ENCODE data around the gene PRR5L. TPM values are rescaled to one million over a fixed set of nuclear protein-coding genes. Genes with fewer than 3 reads are reported as not detected.

The PRR5L gene
- total RNA-seq, 2 experiments from 2014 or later: 7.0 to 8.1 TPM

GRCh38 chr11:36388071-36388470 is 92.0 kb downstream of the PRR5L start:
- CTCF ChIA-PET: interaction anchor here (0.6 kb wide), 1 partner anchor 105 kb away, joined by 3 read pairs; no protein-coding TSS in a partner anchor

GRCh38 chr11:36388951-36389350 is 92.9 kb downstream of the PRR5L start:
- H3K27ac Mint-ChIP-seq: no peak overlapping the region
- H3K4me3 Mint-ChIP-seq: no peak overlapping the region
- intact Hi-C loops (cut with micrococcal nuclease): loop anchor here (5.0 kb wide), 1 partner anchor 33 kb away; no protein-coding TSS in a partner anchor
- no peak for ATAC-seq
- peaks cover 2% of the 10 kb centered on the region for H3K36me3 Mint-ChIP-seq (ENCODE audit: low read depth)
- H3K27me3 Mint-ChIP-seq: peaks cover 10% of the 10 kb centered on the region
- ChIA-PET CTCF (interaction anchor here (1.0 kb wide), 1 partner anchor 12 kb away, joined by 3 read pairs; no protein-coding TSS in a partner anchor), POLR2A (no interaction called here)
- DNase-seq: no peak
- no peak for TF ChIP-seq CTCF (IDR thresholded peaks at IDR 0.05)
- peaks cover 50% of the 10 kb centered on the region for H3K4me1 Mint-ChIP-seq (ENCODE audit: low read depth)
- H3K9me3 Mint-ChIP-seq: no peaks in the 10 kb centered on the region

More at GRCh38 chr11:36388071-36388470, 92.0 kb downstream of the PRR5L start:
- POLR2A ChIA-PET: no interaction called here
- no peaks in the 10 kb centered on the region for H3K9me3 Mint-ChIP-seq
- intact Hi-C loops (cut with micrococcal nuclease): loop anchor here (5.0 kb wide), 1 partner anchor 34 kb away; no protein-coding TSS in a partner anchor
- peaks cover 46% of the 10 kb centered on the region for H3K4me1 Mint-ChIP-seq (ENCODE audit: low read depth)
- H3K27me3 Mint-ChIP-seq: peaks cover 7% of the 10 kb centered on the region
- no peak overlapping the region for H3K27ac Mint-ChIP-seq
- no peak overlapping the region for H3K4me3 Mint-ChIP-seq
- DNase-seq (no peak), ATAC-seq (no peak)
- peaks cover 2% of the 10 kb centered on the region for H3K36me3 Mint-ChIP-seq (ENCODE audit: low read depth)
- no peak for TF ChIP-seq CTCF (IDR thresholded peaks at IDR 0.05)

GRCh38 chr11:36389811-36390210 is 93.7 kb downstream of the PRR5L start:
- no peak overlapping the region for H3K4me3 Mint-ChIP-seq
- DNase-seq: no peak
- TF ChIP-seq CTCF (IDR thresholded peaks at IDR 0.05): no peak
- ChIA-PET POLR2A (no interaction called here), CTCF (interaction anchor here (1.0 kb wide), 1 partner anchor 12 kb away, joined by 3 read pairs; no protein-coding TSS in a partner anchor)
- intact Hi-C loops (cut with micrococcal nuclease): loop anchor here (5.0 kb wide), 1 partner anchor 32 kb away; no protein-coding TSS in a partner anchor
- H3K4me1 Mint-ChIP-seq (ENCODE audit: low read depth): peaks cover 58% of the 10 kb centered on the region
- H3K27me3 Mint-ChIP-seq: peaks cover 10% of the 10 kb centered on the region
- H3K27ac Mint-ChIP-seq: peak overlapping the region; percentile 16
- peak; percentile 31 for ATAC-seq
- H3K9me3 Mint-ChIP-seq: no peaks in the 10 kb centered on the region
- peaks cover 5% of the 10 kb centered on the region for H3K36me3 Mint-ChIP-seq (ENCODE audit: low read depth)

GRCh38 chr11:36390963-36391471 is 94.9 kb downstream of the PRR5L start:
- H3K27me3 Mint-ChIP-seq: peaks cover 10% of the 10 kb centered on the region
- ATAC-seq (peak; percentile 45), DNase-seq (peak; percentile 37)
- no peak for TF ChIP-seq CTCF (IDR thresholded peaks at IDR 0.05)
- POLR2A ChIA-PET: no interaction called here
- peaks cover 54% of the 10 kb centered on the region for H3K4me1 Mint-ChIP-seq (ENCODE audit: low read depth)
- CTCF ChIA-PET: no interaction called here
- no peaks in the 10 kb centered on the region for H3K9me3 Mint-ChIP-seq
- intact Hi-C loops (cut with micrococcal nuclease): no loop called here
- H3K27ac Mint-ChIP-seq: peak overlapping the region; percentile 73
- no peak overlapping the region for H3K4me3 Mint-ChIP-seq
- peaks cover 6% of the 10 kb centered on the region for H3K36me3 Mint-ChIP-seq (ENCODE audit: low read depth)

- no peaks in the 10 kb centered on the region for H3K9me3 Mint-ChIP-seq
- ATAC-seq: no peak
- peak overlapping the region; percentile 21 for H3K27ac Mint-ChIP-seq
Measured at GRCh38 chr11:36392196-36392595, 96.1 kb downstream of the PRR5L start.

More at GRCh38 chr11:36392196-36392595, 96.1 kb downstream of the PRR5L start:
- intact Hi-C loops (cut with micrococcal nuclease): no loop called here
- no peak for TF ChIP-seq CTCF (IDR thresholded peaks at IDR 0.05)
- peaks cover 4% of the 10 kb centered on the region for H3K36me3 Mint-ChIP-seq (ENCODE audit: low read depth)
- H3K4me3 Mint-ChIP-seq: no peak overlapping the region
- H3K27me3 Mint-ChIP-seq: peaks cover 9% of the 10 kb centered on the region
- CTCF ChIA-PET: interaction anchor here (1.0 kb wide), 1 partner anchor 101 kb away, joined by 3 read pairs; no protein-coding TSS in a partner anchor
- no peak for DNase-seq
- peaks cover 54% of the 10 kb centered on the region for H3K4me1 Mint-ChIP-seq (ENCODE audit: low read depth)
- POLR2A ChIA-PET: interaction anchor here (0.8 kb wide), 1 partner anchor 63 kb away, joined by 3 read pairs; no protein-coding TSS in a partner anchor

All from activated CD8-positive, alpha-beta T cell treated with anti-CD3 and anti-CD28 coated beads for 36 hours (primary cell).